Type B pancreatic cell (in vitro differentiated cells): Measurements from ENCODE around the gene MMP24OS. TPM values are rescaled to one million over a fixed set of nuclear protein-coding genes. Genes with fewer than 3 reads are reported as not detected.

Experiments
- DNase-seq: peaks from one replicate; pipeline ENCODE4 v3.0.0; 2021; ENCODE audit warnings: mixed read lengths; ENCODE audit not compliant: unreplicated experiment; ENCODE audit errors: extremely low spot score
- H3K27ac Mint-ChIP-seq: 2 replicates; pipeline ENCODE4 v1.8.0; 2021; ENCODE audit warnings: mild to moderate bottlenecking, mixed read lengths
- H3K27me3 Mint-ChIP-seq: 2 replicates; pipeline ENCODE4 v1.8.0; 2021; ENCODE audit warnings: mixed read lengths
- H3K36me3 Mint-ChIP-seq: 2 replicates; pipeline ENCODE4 v1.8.0; 2021; ENCODE audit warnings: mixed read lengths
- H3K4me1 Mint-ChIP-seq: one replicate; pipeline ENCODE4 v1.8.0; 2021; ENCODE audit warnings: mixed read lengths; ENCODE audit not compliant: unreplicated experiment
- H3K4me3 Mint-ChIP-seq: 2 replicates; pipeline ENCODE4 v1.8.0; 2021; ENCODE audit warnings: mild to moderate bottlenecking, mixed read lengths
- H3K9me3 Mint-ChIP-seq: 2 replicates; pipeline ENCODE4 v1.8.0; 2021; ENCODE audit warnings: mixed read lengths
- CTCF ChIP-seq: fragments of 200-600 bp; sonication (generic); conservative IDR thresholded peaks from 2 replicates; pipeline ENCODE4 v1.5.0; 2021; ENCODE audit warnings: antibody characterized with exemption, mild to moderate bottlenecking
- total RNA-seq: library from RNA; stranded (reverse); gene quantifications from 2 replicates; pipeline ENCODE4 v1.2.1, GENCODE V29; 2021; ENCODE audit warnings: low replicate concordance

Gene MMP24OS
- total RNA-seq, 1 donor from 2014 or later: 63.1 TPM

GRCh38 chr20:35307666-35308653, 30.0 kb upstream of the MMP24OS start:
- no peak overlapping the region for H3K27ac Mint-ChIP-seq
- no peak for DNase-seq
- H3K36me3 Mint-ChIP-seq: peaks cover 13% of the 10 kb centered on the region
- no peaks in the 10 kb centered on the region for H3K9me3 Mint-ChIP-seq
- no peaks in the 10 kb centered on the region for H3K27me3 Mint-ChIP-seq
- no peak for TF ChIP-seq CTCF
- H3K4me3 Mint-ChIP-seq: no peak overlapping the region
- peaks cover 21% of the 10 kb centered on the region for H3K4me1 Mint-ChIP-seq

- peaks cover 21% of the 10 kb centered on the region for H3K4me1 Mint-ChIP-seq
- no peak overlapping the region for H3K27ac Mint-ChIP-seq
- peaks cover 5% of the 10 kb centered on the region for H3K36me3 Mint-ChIP-seq
- H3K27me3 Mint-ChIP-seq: no peaks in the 10 kb centered on the region
- no peaks in the 10 kb centered on the region for H3K9me3 Mint-ChIP-seq
- no peak overlapping the region for H3K4me3 Mint-ChIP-seq
- no peak for DNase-seq
- TF ChIP-seq CTCF: peak; percentile 81
These were observed 29.1 kb upstream of the MMP24OS start for GRCh38 chr20:35306931-35307517.

- Mint-ChIP-seq H3K27ac (peak overlapping the region; percentile 75), H3K36me3 (peaks cover 3% of the 10 kb centered on the region), H3K9me3 (no peaks in the 10 kb centered on the region), H3K4me1 (peaks cover 21% of the 10 kb centered on the region), H3K27me3 (no peaks in the 10 kb centered on the region), H3K4me3 (no peak overlapping the region)
- TF ChIP-seq CTCF: no peak
- no peak for DNase-seq
These were observed 28.0 kb upstream of the MMP24OS start for GRCh38 chr20:35305682-35306556.

- Mint-ChIP-seq H3K36me3 (peaks cover 2% of the 10 kb centered on the region), H3K9me3 (no peaks in the 10 kb centered on the region), H3K27me3 (no peaks in the 10 kb centered on the region), H3K4me1 (peaks cover 21% of the 10 kb centered on the region), H3K27ac (peak overlapping the region; percentile 66), H3K4me3 (no peak overlapping the region)
- no peak for TF ChIP-seq CTCF
- no peak for DNase-seq
These were observed 27.0 kb upstream of the MMP24OS start for GRCh38 chr20:35304956-35305355.

GRCh38 chr20:35303735-35304491, 26.0 kb upstream of the MMP24OS start:
- Mint-ChIP-seq H3K9me3 (no peaks in the 10 kb centered on the region), H3K4me1 (peaks cover 21% of the 10 kb centered on the region), H3K36me3 (no peaks in the 10 kb centered on the region), H3K4me3 (no peak overlapping the region), H3K27me3 (no peaks in the 10 kb centered on the region), H3K27ac (peak overlapping the region; percentile 72)
- peak; percentile 97 for TF ChIP-seq CTCF
- DNase-seq: peak; percentile 85
